Smooth muscle cell (in vitro differentiated cells): ENCODE measurements around the gene MYF6. TPM values are rescaled to one million over a fixed set of nuclear protein-coding genes. Genes with fewer than 3 reads are reported as not detected.

ENCODE experiments used
- DNase-seq: peaks from one replicate; lab custom pipeline; 2025; ENCODE audit not compliant: unreplicated experiment; lab: John Stamatoyannopoulos, UW
- H2AFZ ChIP-seq: fragments of 200-600 bp; sonication (generic); 2 replicates; pipeline ENCODE4 v1.6.0; 2016; ENCODE audit warnings: antibody characterized with exemption, low read depth, mild to moderate bottlenecking
- H3F3A ChIP-seq: fragments of 200-600 bp; sonication (generic); 2 replicates; pipeline ENCODE4 v1.6.0; 2017; ENCODE audit warnings: antibody characterized with exemption, low read depth
- H3K27ac ChIP-seq: fragments of 200-600 bp; sonication (generic); 2 replicates; pipeline ENCODE4 v1.5.1; 2016; ENCODE audit warnings: low read depth, mild to moderate bottlenecking
- H3K27me3 ChIP-seq: fragments of 200-600 bp; sonication (generic); 2 replicates; pipeline ENCODE4 v1.6.1; 2016; ENCODE audit warnings: low read depth, mild to moderate bottlenecking
- H3K36me3 ChIP-seq: fragments of 200-600 bp; sonication (generic); 2 replicates; pipeline ENCODE4 v1.5.1; 2016; ENCODE audit warnings: low read depth
- H3K4me1 ChIP-seq: fragments of 200-600 bp; sonication (generic); 2 replicates; pipeline ENCODE4 v1.5.1; 2016; ENCODE audit warnings: low read depth
- H3K4me2 ChIP-seq: fragments of 200-600 bp; sonication (generic); 2 replicates; pipeline ENCODE4 v1.6.0; 2016; ENCODE audit warnings: mild to moderate bottlenecking
- H3K4me3 ChIP-seq: fragments of 200-600 bp; sonication (generic); 2 replicates; pipeline ENCODE4 v1.5.1; 2016; ENCODE audit warnings: mild to moderate bottlenecking
- H3K79me2 ChIP-seq: fragments of 200-600 bp; sonication (generic); 2 replicates; pipeline ENCODE4 v1.6.0; 2016; ENCODE audit warnings: low read depth, mild to moderate bottlenecking
- H3K9ac ChIP-seq: fragments of 200-600 bp; sonication (generic); 2 replicates; pipeline ENCODE4 v1.6.0; 2016; ENCODE audit warnings: low read depth
- H3K9me3 ChIP-seq: fragments of 200-600 bp; sonication (generic); replicated peaks from 2 replicates; pipeline ENCODE4 v1.5.1; 2016; ENCODE audit warnings: low read depth
- H4K20me1 ChIP-seq: fragments of 200-600 bp; sonication (generic); 2 replicates; pipeline ENCODE4 v1.6.0; 2016; ENCODE audit warnings: low read depth
- WGBS: methylation state at CpG from one replicate; pipeline ENCODE4 v1.1.7; 2016; ENCODE audit warnings: low lambda C conversion rate; 5-methylcytosine and 5-hydroxymethylcytosine counted together
- polyA plus RNA-seq: library from polyadenylated mRNA; unstranded; fragments of >200 nt; fragmentation: Nextera tagmentation; extraction: Ambion mirVana; gene quantifications from 2 replicates; pipeline ENCODE4 v1.2.1, GENCODE V29; 2016
- total RNA-seq: library from RNA; depleted of rRNA; stranded (reverse); fragments of >200 nt; gene quantifications from 2 replicates; pipeline ENCODE4 v1.2.3, GENCODE V29; 2014
- TF ChIP-seq, protein P1 (sequence below): fragments of 200-600 bp; sonication (generic); IDR thresholded peaks from 2 replicates; pipeline ENCODE4 v1.5.1; 2017; ENCODE audit warnings: borderline replicate concordance, mild to moderate bottlenecking, antibody characterized with exemption; ENCODE audit not compliant: insufficient read depth, poor library complexity, severe bottlenecking

MYF6 gene
- total and polyA plus RNA-seq, 2 experiments from 2014 or later, result not detected

DNA sequence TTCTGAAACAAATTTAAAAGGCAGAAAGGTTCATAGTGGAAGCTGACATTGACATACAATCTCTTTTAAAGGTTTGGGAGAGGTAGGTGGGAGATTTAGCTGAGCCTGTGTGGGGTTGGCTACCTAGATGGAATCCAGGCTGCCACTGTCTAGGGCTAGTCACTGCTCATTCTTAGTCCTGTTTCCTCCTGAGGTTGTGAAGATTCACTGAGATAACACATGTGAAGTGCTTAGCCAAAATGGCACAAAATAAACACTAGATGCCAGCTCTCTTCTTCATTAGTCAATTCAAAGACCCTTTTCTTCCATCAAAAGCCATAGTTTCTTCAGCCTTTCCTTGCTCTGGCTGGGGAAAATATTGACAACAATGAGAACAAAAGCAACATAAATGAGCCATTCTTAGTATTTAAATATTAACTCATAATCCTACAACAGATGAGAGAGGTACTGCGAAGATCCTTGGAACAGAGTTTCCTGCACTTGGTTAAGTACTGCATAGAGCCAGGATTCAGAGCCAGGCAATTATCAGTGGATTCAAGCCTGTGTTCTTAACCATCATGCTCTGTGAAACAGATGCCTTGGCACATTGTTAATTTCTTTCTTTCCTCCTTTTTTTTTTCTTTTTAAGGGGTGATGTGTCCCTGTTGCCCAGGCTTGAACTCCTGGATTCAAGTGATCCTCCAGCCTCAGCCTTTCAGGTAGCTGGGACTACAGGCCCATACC is 3.5 kb downstream of the MYF6 start:
- no peaks in the 10 kb centered on the region for H3K36me3 ChIP-seq
- no peak overlapping the region for H3K4me2 ChIP-seq
- no peak overlapping the region for H3K4me3 ChIP-seq
- TF ChIP-seq, protein P1, sequence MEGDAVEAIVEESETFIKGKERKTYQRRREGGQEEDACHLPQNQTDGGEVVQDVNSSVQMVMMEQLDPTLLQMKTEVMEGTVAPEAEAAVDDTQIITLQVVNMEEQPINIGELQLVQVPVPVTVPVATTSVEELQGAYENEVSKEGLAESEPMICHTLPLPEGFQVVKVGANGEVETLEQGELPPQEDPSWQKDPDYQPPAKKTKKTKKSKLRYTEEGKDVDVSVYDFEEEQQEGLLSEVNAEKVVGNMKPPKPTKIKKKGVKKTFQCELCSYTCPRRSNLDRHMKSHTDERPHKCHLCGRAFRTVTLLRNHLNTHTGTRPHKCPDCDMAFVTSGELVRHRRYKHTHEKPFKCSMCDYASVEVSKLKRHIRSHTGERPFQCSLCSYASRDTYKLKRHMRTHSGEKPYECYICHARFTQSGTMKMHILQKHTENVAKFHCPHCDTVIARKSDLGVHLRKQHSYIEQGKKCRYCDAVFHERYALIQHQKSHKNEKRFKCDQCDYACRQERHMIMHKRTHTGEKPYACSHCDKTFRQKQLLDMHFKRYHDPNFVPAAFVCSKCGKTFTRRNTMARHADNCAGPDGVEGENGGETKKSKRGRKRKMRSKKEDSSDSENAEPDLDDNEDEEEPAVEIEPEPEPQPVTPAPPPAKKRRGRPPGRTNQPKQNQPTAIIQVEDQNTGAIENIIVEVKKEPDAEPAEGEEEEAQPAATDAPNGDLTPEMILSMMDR, result no peak
- peaks cover 11% of the 10 kb centered on the region for H3K4me1 ChIP-seq
- DNase-seq, result no peak
- no peaks in the 10 kb centered on the region for H3K79me2 ChIP-seq
- 100% methylated on average over 1 of the region's 1 CpG for WGBS
- H3K9me3 ChIP-seq, result no peaks in the 10 kb centered on the region
- H2AFZ ChIP-seq, result no peak overlapping the region
- peaks cover 89% of the 10 kb centered on the region for H3K27me3 ChIP-seq
- H3F3A ChIP-seq, result no peaks in the 10 kb centered on the region
- H3K9ac ChIP-seq, result no peak overlapping the region
- no peak overlapping the region for H3K27ac ChIP-seq
- no peaks in the 10 kb centered on the region for H4K20me1 ChIP-seq

DNA sequence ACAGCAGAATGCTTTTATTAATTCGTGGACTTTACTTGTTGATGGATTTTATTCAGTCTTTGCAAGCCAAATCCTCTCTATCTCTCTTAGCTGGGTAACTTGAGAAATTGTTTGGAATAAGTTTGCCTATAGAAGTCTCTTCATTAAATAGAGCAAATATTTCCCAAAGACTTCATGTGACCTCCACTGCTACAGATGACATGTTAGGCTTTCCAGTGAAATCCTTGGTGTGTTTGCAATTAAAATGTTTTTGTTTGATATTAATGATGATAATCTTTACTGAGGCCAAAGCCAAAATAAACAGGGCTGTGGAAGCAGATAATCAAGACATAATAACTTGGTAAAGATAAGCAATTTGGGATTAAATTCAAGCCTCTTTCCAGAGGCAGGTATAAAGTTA is 4.4 kb downstream of the MYF6 start:
- Histone ChIP-seq H3K79me2 (no peaks in the 10 kb centered on the region), H3K27ac (no peak overlapping the region), H3K9ac (no peak overlapping the region), H2AFZ (no peak overlapping the region), H3K36me3 (no peaks in the 10 kb centered on the region), H4K20me1 (no peaks in the 10 kb centered on the region), H3K4me2 (no peak overlapping the region), H3K27me3 (peaks cover 86% of the 10 kb centered on the region), H3F3A (no peaks in the 10 kb centered on the region), H3K9me3 (no peaks in the 10 kb centered on the region), H3K4me1 (peaks cover 11% of the 10 kb centered on the region), H3K4me3 (no peak overlapping the region)
- TF ChIP-seq, protein P1, result no peak
- no peak for DNase-seq
- WGBS, result 77% methylated on average over 1 of the region's 1 CpG

DNA sequence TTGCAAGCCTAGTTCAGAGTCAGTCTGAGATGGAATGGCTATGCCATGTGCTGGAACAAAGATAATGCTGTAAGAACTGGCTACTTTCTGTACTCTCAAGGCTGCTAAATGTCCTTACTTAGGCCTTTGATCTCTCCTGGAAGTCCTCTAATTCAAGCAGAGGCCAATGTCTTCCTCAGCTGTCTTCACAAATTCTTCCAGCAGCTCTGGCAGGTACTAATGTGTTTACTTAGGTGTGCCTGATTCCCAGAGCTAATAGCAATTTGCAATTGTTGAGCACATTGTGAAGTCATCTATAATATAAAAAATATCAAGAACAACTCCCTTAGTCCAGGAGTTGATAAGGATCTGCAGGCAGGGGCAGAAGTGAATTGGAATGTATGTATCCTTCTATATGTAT is 5.4 kb downstream of the MYF6 start:
- TF ChIP-seq, protein P1, result no peak
- Histone ChIP-seq H3K4me2 (no peak overlapping the region), H3K9me3 (no peaks in the 10 kb centered on the region), H3K27me3 (peaks cover 82% of the 10 kb centered on the region), H3F3A (no peaks in the 10 kb centered on the region), H2AFZ (no peak overlapping the region), H3K36me3 (no peaks in the 10 kb centered on the region), H3K79me2 (no peaks in the 10 kb centered on the region), H3K27ac (no peak overlapping the region), H3K9ac (no peak overlapping the region), H3K4me1 (peaks cover 11% of the 10 kb centered on the region), H3K4me3 (no peak overlapping the region), H4K20me1 (no peaks in the 10 kb centered on the region)
- DNase-seq, result no peak

DNA sequence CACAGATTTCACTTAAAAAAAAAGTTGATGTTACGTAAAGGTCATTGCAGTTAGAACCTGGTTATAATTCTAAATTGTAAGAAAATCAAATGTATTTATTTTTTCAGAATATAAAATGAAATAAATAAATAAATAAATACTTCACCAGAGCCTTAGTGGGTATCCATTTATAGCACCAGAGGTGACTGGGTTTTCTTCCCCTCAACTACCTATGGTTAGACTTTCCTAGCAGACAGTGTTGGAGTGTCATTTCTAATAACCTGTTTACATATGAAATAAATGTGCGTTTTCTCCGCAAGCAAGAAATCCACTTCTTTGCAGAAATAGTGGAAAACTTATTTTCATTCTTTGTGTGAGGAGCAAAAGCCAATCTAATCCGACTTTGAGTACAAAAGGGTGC is 6.0 kb downstream of the MYF6 start:
- H3K27ac ChIP-seq, result no peak overlapping the region
- peak overlapping the region; percentile 92 for H2AFZ ChIP-seq
- TF ChIP-seq, protein P1, result no peak
- peaks cover 77% of the 10 kb centered on the region for H3K27me3 ChIP-seq
- no peak for DNase-seq
- no peak overlapping the region for H3K9ac ChIP-seq
- no peaks in the 10 kb centered on the region for H3K79me2 ChIP-seq
- no peaks in the 10 kb centered on the region for H3K9me3 ChIP-seq
- H3K4me1 ChIP-seq, result peaks cover 11% of the 10 kb centered on the region
- H3K4me3 ChIP-seq, result peak overlapping the region; percentile 45
- H4K20me1 ChIP-seq, result no peaks in the 10 kb centered on the region
- 65% methylated on average over 4 of the region's 4 CpGs for WGBS
- no peaks in the 10 kb centered on the region for H3F3A ChIP-seq
- H3K4me2 ChIP-seq, result peak overlapping the region; percentile 86
- no peaks in the 10 kb centered on the region for H3K36me3 ChIP-seq
